Measurements from ENCODE around the gene UQCC5.

UQCC5 gene

GRCh38 chr3:52558436-52558835 lies 22.0 kb downstream of the UQCC5 start:
- H3K4me3 Mint-ChIP-seq = no peak overlapping the region
- H3K36me3 Mint-ChIP-seq (ENCODE audit: low read depth) = peaks cover 59% of the 10 kb centered on the region
- H3K9me3 Mint-ChIP-seq = no peaks in the 10 kb centered on the region
- no peaks in the 10 kb centered on the region for H3K4me1 Mint-ChIP-seq
- DNase-seq = no peak
- H3K27me3 Mint-ChIP-seq (ENCODE audit: low read depth, poor library complexity) = no peaks in the 10 kb centered on the region
- no peak overlapping the region for H3K27ac Mint-ChIP-seq
- TF ChIP-seq CTCF (IDR thresholded peaks at IDR 0.05) = no peak

GRCh38 chr3:52561028-52561747 lies 24.8 kb downstream of the UQCC5 start:
- no peak for TF ChIP-seq CTCF (IDR thresholded peaks at IDR 0.05)
- no peaks in the 10 kb centered on the region for H3K4me1 Mint-ChIP-seq
- peaks cover 60% of the 10 kb centered on the region for H3K36me3 Mint-ChIP-seq (ENCODE audit: low read depth)
- DNase-seq = no peak
- no peak overlapping the region for H3K4me3 Mint-ChIP-seq
- H3K27ac Mint-ChIP-seq = no peak overlapping the region
- no peaks in the 10 kb centered on the region for H3K9me3 Mint-ChIP-seq
- no peaks in the 10 kb centered on the region for H3K27me3 Mint-ChIP-seq (ENCODE audit: low read depth, poor library complexity)

- Mint-ChIP-seq H3K4me1 (no peaks in the 10 kb centered on the region), H3K9me3 (no peaks in the 10 kb centered on the region), H3K27me3 (ENCODE audit: low read depth, poor library complexity) (no peaks in the 10 kb centered on the region), H3K36me3 (ENCODE audit: low read depth) (peaks cover 72% of the 10 kb centered on the region), H3K4me3 (no peak overlapping the region), H3K27ac (no peak overlapping the region)
- DNase-seq = no peak
- no peak for TF ChIP-seq CTCF (IDR thresholded peaks at IDR 0.05)
Measured at GRCh38 chr3:52563984-52564383, 27.6 kb downstream of the UQCC5 start.

GRCh38 chr3:52568069-52568468 lies 31.7 kb downstream of the UQCC5 start:
- Mint-ChIP-seq H3K36me3 (ENCODE audit: low read depth) (peaks cover 60% of the 10 kb centered on the region), H3K4me3 (no peak overlapping the region), H3K9me3 (no peaks in the 10 kb centered on the region), H3K27me3 (ENCODE audit: low read depth, poor library complexity) (no peaks in the 10 kb centered on the region), H3K4me1 (no peaks in the 10 kb centered on the region), H3K27ac (peak overlapping the region; percentile 29)
- no peak for TF ChIP-seq CTCF (IDR thresholded peaks at IDR 0.05)
- no peak for DNase-seq

GRCh38 chr3:52570076-52570475 lies 33.7 kb downstream of the UQCC5 start:
- peaks cover 68% of the 10 kb centered on the region for H3K36me3 Mint-ChIP-seq (ENCODE audit: low read depth)
- no peaks in the 10 kb centered on the region for H3K4me1 Mint-ChIP-seq
- peak overlapping the region; percentile 34 for H3K27ac Mint-ChIP-seq
- no peaks in the 10 kb centered on the region for H3K27me3 Mint-ChIP-seq (ENCODE audit: low read depth, poor library complexity)
- no peak overlapping the region for H3K4me3 Mint-ChIP-seq
- no peak for DNase-seq
- no peaks in the 10 kb centered on the region for H3K9me3 Mint-ChIP-seq
- no peak for TF ChIP-seq CTCF (IDR thresholded peaks at IDR 0.05)

- H3K27me3 Mint-ChIP-seq (ENCODE audit: low read depth, poor library complexity) = no peaks in the 10 kb centered on the region
- no peak overlapping the region for H3K27ac Mint-ChIP-seq
- peaks cover 72% of the 10 kb centered on the region for H3K36me3 Mint-ChIP-seq (ENCODE audit: low read depth)
- H3K4me3 Mint-ChIP-seq = no peak overlapping the region
- H3K9me3 Mint-ChIP-seq = no peaks in the 10 kb centered on the region
- no peak for TF ChIP-seq CTCF (IDR thresholded peaks at IDR 0.05)
- DNase-seq = no peak
- no peaks in the 10 kb centered on the region for H3K4me1 Mint-ChIP-seq
Measured at GRCh38 chr3:52572221-52572620, 35.8 kb downstream of the UQCC5 start.
